Transverse colon (tissue), 4 donors: Measurements from ENCODE around the gene FAM131B.

ENCODE experiments used
- CTCF ChIP-seq, 5 experiments: fragments of 200-600 bp in 3 of 5; fragments of 450-650 bp in 2 of 5; sonication (generic) in 3 of 5; IDR thresholded peaks; 1 replicate in 2 of 5; 2 replicates in 3 of 5; pipeline ENCODE4 v1.5.1; 2016 to 2017; ENCODE audit warnings: antibody characterized with exemption in 5 of 5, inconsistent platforms in 3 of 5, mild to moderate bottlenecking in 2 of 5, moderate library complexity in 1 of 5
- POLR2AphosphoS5 ChIP-seq, 3 donors: sonication (generic); formaldehyde crosslinking; IDR thresholded peaks; one replicate each; pipeline ENCODE4 v1.6.1; 2016; ENCODE audit warnings: antibody characterized with exemption in 3 of 3

GRCh38 chr7:143316492-143316891 is 46.0 kb downstream of the FAM131B start:
- TF ChIP-seq POLR2AphosphoS5 (IDR thresholded peaks at IDR 0.05), result no peak
- TF ChIP-seq CTCF (IDR thresholded peaks at IDR 0.05), result no peak
